NK-92 (cell line): ENCODE results near the gene MYMK.

Experiments used
- DNase-seq: peaks from one replicate; lab custom pipeline; 2025; ENCODE audit not compliant: unreplicated experiment; lab: John Stamatoyannopoulos, UW

Gene MYMK

GRCh38 chr9:133488686-133489252, 36.0 kb downstream of the MYMK start:
- DNase-seq = no peak

DNA sequence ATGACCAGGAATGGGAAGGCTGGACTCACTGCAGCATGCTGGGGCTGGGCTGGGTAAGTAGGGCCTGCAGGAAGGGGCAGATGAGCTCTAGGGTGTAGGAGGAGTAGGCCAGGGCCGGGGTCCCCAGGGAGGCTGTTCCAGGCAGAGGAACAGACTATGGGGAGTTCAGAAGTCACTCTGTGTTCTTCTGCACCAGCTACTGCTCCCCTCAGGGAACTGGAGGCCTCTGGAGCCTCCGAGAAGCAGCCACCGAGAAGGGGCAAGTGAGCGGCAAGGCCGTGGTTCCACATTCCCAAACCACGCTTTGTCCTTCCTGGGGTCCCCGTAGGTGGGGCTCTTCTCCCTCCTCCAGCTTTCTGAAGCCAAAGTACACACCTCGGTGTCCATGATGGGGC, 37.4 kb downstream of the MYMK start:
- no peak for DNase-seq

DNA sequence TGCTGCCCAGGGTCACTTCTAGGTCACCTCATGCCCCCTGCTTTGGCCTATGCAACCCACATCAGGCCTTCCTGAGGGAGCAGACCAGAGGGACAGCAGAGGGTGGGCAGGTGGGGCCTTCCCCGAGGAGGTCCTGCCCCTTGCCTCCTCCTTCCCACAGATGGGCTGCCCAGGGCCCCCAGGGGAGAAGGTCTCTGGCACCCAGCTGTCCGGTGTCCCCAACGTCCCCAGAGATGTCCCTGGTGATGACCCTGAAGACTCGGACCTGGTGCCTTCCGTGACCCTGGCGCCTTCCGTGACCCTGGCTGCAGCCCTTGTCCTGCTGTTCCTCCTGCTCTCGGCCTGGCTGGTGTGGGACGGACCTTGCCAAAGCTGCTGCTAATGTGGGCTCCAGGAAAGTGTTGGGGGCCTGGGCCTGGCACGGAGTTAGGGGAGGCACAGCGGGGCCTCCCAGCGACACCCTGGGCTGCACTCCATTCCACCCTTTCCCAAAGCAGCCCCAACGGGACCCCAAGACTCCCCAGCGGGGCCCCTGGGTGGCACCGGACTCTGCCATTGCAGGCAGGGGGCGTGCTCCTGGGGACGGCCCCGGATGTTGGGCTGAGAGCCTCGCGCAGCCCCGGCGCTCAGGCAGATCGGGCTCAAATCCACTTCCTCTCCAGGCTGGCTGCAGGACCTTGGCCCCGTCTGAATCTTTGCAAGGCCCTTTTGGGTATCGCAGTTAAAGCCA, 39.1 kb downstream of the MYMK start:
- no peak for DNase-seq

DNA sequence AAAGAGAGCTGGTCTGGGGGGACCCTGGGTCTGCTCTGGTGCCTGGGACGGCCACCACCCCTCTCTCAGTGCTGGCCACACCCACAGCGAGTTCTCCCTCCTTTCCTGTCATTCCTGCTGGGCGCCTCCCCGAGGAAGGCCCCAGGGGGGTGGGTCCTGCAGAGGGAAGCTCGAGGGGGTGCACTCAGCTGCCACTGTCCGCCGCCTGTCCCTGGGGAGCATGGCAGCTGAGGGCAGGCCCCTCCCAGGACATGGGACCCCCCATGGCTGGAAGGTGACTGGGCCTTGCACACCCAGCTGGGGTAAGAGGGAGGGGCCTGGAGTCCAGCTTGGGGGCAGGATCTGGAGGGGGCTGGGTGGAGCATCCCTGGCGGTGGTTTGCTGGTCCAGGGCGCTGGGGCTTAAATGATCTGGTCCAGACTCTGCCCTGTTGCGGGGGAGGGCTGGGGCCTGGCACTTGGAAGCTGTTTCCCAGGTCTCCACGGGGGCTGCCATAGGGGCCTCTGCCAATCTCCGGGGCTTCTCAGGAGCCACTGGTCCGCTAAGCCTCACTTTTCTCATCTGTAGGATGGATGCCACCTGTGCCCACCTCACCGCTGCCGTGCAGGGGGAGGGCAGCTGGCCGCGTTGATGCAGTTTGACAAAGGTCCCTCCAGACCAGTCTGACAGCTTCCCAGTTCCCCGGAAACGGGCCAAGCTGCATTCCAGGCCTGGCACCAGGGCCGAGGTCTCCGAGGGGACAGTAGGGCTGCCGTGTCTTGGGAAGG, 39.9 kb downstream of the MYMK start:
- DNase-seq = no peak

DNA sequence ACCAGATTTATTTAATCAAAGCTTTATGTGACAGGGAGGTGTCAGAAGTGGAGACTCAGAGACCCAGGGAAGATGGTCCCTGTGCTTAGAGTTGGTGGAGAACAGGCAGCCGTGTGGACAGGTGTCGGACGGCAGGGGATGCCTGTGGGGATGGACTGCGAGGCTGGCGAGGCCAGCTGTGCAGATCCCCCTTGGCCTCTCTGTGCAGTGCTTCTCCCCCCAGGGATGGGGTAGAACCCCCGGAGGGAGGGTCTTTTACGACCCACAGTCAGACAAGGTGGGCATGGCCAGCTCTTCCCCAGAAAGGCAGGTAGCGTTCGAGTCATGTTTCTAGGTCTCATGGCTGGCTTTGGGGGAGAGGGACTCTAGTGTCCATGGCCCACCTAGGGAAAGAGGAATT, 41.1 kb downstream of the MYMK start:
- no peak for DNase-seq

DNA sequence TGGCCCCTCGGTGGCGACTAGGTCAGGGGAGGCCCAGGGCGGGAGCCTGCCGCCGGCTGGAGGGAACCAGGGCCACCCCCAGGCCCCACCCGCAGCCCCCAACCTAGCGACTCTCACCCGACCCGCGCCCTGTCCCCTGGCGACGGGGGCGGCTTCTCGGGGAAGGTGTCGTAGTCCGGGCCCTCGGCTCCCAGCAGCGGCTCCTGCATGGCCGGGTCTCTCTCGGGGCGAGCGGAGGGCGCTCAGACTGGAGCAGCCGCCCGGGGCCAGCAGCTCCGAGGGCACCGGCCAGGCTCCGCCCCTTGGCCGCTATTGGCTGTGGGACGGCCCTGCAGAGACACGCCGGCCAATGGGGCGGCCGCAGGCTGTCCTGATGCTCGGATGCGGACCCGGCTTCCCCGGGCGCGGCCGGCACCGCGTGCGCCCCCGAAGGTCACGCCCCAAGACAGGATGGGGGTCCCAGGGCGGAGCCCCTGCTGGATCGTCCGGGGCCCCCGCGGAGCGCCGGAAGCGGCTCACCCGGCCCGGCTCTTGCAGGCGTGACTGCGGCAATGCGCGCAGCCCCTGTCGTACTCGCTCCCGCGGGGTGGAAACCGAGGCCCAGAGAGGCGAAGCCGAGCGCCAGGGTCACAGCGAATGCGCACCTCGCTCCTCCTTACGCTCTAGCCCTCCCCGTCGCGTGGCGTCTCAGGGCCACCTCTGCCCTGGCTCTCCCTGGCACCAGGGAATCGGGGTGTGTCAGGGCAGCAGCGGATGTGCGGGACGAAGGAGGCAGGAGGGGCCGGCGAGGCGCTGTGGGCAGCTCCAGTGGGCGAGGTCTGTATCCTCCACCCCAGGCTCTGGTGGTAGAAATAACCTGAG, 45.7 kb downstream of the MYMK start, which contains the start of gene SLC2A6:
TSS of gene SLC2A6 (minus strand) at position 249 of the 861 bp plus-strand sequence. CDS start at position 209, 40 bp downstream.
- no peak for DNase-seq

GRCh38 chr9:133477992-133478850, 46.5 kb downstream of the MYMK start:
- DNase-seq = no peak

- DNase-seq = no peak
Measured at GRCh38 chr9:133477461-133477860, 47.3 kb downstream of the MYMK start.

DNA sequence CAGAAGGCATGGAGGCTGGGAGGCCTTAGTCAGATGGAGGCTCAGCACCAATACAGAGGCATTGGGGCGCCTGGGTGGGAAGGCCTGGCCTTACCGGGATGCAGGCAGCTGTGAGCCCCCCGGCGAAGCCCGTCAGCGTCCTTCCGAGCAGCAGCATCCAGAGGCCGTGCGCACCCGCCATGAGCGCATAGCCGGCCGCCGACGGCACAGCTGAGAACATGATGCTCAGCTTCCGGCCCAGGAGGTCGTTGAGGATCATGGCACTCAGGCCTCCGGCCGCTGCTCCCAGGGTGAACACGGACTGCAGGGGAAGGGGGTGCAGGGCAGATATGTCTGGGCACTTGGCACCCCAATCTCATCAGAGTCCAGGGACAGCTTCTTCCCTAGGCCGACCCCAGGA, 47.8 kb downstream of the MYMK start:
- no peak for DNase-seq

DNA sequence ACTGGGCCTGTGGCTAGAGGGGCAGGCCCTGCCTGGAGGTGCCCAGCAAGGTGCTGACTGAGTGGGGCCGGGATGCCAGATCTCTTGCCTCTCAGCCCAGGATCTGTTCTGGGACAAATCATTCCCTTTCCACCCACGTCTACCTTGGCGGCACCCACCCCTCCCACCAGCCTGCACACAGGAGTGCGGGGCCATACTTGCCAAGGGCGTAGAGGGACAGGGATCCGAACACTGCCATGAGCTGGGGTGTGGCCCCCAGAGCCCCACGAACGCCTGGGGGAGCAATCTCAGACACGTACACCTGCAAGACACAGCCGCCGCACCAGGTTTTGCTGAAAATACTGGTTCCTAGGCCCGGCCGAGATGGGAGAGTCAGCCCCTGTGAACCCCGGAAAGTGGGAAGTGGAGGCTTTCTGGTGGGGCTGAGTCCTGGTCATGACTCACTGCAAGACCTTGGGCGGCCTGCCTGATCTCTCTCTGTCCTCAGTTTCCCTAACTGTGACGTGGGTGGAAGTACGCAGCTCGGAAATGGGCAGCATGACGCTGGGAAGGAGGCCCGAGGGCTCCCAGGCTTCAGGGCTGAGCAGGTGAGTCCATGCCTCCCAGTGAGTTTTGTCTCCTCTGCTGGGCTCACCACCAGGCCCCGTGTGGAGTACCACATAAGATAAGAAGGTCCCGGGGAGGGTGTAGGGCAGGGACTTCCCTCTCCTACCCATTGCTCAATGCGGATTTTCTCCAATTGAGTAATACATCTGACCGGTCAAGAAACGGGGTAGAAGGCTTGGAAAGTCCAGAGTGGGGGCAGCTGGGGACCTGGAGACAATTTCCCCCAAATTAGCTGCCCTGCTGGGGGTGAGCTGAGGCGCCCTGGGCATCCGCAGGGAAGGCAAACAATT, 48.5 kb downstream of the MYMK start:
- no peak for DNase-seq

DNA sequence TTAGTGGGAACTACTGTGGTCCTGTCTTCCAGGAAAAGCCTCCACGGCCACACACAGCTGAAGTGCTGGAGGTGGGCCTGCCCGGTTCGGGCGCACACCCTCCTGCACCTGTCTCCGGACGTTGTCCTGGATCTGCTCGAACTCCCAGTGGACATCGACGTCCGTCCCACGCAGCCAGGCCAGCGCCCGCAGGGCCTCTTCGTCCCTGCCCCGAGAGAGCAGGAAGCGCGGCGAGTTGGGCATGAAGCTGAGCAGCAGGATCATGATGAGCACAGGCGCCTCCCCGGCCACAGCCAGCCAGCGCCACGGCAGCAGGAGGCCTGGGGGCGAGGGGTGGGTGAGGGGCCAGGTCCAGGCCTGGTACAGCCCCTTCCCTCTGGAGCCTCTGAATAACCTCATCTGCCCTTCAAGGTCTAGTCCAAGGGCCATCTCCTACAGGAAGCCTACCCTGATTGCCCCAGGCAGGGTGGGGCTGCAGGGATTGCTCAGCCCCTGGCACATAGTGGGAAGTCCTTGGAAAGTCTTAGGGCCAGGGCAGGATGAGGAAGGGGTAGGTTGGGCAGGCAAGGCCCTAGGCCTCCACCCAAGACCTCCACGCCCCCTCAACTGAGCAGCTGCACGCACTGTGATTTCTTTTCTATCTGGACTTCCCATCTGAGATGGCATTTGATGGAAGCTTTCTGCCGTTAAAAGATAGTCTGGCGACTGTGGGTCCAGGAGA, 49.3 kb downstream of the MYMK start:
- no peak for DNase-seq

GRCh38 chr9:133474853-133475252, 49.9 kb downstream of the MYMK start:
- DNase-seq = no peak

GRCh38 chr9:133474215-133474614, 50.5 kb downstream of the MYMK start:
- no peak for DNase-seq

- DNase-seq = no peak
Measured at GRCh38 chr9:133473743-133474142, 51.0 kb downstream of the MYMK start.

GRCh38 chr9:133472753-133473378, 51.9 kb downstream of the MYMK start:
- no peak for DNase-seq

DNA sequence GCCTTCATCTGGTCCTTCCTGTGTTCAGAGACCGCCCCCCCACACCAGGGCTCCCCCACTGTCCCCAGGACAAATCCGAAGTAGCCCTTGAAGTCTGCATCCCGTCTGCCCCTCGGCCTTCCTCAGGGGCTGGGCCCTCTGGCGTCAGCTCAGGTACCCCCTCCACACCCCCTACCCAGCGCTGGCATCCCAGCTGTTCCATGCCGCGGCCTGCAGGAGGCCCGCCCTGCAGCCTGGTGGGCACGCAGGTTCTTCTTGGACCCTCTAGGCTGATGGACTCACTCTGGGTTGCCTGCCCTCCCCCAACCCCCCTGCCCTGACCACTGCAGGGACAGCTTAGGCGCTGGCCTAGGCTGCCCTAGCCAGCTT, 52.5 kb downstream of the MYMK start:
- DNase-seq = no peak

DNA sequence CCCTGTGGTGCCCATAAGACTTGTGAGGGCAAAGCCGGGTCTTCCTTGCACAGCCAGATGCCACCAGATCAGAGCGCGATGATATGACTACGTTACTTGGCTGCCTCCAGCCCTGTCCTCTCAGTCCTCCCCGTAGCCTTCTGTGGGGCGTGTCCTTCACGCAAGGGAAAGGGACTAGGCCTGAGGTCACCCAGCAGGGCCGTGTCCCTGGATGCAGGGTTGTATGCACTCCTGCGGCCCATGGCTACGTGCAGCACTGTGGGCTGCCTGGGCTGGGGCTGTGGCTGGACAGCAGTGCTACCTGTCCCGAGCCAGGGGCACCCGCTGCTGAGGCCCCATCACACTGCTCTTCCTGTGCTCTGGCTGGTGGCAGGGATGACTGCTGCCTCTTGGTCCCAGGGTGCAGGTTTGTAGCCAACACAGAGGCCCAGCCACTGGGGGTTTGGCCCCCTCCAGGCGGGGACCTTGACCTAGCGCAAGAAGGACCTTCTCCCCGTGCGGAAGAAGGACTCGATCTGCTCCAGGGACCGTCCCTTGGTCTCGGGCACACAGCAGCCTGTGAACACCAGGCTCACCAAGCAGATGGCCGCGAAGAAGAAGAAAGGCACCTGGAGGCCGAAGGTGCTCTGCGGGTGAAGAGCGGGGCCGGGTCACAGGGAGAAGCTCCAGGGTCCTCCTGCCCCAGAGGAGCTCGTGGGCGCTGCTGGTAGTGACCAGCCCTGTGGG, 53.0 kb downstream of the MYMK start:
- no peak for DNase-seq

- no peak for DNase-seq
Measured at GRCh38 chr9:133470988-133471387, 53.8 kb downstream of the MYMK start.
